NCI-H1048 (cell line): ENCODE measurements around the gene SUPT3H.

Experiments
- DNase-seq: peaks from one replicate; lab custom pipeline; 2025; lab: John Stamatoyannopoulos, UW

SUPT3H gene

GRCh38 chr6:44837255-44837654, 540.5 kb downstream of the SUPT3H start:
- DNase-seq: no peak

DNA sequence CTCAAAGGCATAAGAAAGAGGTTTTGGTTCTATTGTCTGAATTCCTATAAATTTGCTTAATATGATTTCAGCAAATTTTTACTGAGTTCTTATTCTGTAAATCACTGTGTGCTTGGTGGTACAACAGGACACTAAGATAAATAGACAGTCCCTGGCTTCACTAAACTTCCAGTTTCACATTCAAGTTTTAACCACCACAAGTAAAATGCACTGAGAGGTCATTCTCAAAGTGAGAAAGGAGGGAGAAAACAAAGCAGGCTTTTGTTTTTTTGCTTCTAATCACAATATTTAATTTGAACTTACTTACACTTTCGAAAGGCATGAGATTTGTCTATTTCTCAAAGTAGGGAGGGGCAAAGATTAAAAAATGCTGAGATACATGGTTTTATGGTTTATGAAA, 544.5 kb downstream of the SUPT3H start:
- DNase-seq: no peak

DNA sequence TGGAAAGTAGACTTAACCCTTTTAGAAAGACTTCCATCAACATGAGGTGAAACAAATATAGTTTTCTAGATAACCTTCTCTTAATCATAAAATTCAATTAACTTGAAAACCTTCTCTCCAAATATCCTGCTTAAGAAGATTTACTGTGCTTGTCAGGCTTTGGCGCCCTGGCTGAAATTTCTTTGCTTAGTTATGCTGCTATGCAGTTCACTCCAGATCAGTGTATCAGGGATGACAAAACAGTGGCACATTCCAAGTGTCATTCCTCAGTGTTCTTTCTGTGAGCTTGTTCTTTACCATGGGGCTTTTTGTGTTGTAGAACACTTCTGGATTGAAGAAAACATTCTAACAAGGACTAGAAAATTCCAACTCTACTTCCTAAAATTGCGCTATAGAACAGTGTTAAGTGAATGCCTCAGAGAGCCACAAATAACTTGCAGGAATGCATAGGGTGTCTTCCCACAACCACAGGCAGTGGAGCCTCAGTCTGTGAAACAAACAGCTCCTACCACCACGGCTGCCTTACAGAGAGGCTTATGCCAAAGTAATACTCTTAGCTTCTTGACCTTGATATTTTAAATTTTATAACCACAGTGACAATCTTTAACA, 546.6 kb downstream of the SUPT3H start:
- DNase-seq: no peak

DNA sequence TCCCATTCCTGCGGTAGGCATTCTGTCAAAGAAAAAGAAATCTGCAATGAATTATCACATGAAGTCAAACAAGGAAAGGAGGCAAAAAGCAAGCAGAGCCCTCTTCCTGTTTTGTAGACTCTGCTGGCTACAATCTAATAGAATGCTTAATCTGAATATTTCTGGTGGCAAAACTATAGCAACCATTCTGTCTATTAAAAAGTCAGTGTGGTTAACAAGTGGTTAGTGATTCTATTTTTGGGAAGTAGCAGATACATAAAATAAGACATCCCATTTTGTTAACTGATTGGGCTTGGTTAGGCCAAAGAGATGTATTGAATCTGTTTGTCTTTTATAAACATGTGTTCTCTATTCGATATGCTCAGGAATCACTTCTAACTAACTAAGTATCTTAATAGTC, 547.9 kb downstream of the SUPT3H start:
- DNase-seq: no peak

GRCh38 chr6:44828780-44829179, 549.0 kb downstream of the SUPT3H start:
- no peak for DNase-seq

DNA sequence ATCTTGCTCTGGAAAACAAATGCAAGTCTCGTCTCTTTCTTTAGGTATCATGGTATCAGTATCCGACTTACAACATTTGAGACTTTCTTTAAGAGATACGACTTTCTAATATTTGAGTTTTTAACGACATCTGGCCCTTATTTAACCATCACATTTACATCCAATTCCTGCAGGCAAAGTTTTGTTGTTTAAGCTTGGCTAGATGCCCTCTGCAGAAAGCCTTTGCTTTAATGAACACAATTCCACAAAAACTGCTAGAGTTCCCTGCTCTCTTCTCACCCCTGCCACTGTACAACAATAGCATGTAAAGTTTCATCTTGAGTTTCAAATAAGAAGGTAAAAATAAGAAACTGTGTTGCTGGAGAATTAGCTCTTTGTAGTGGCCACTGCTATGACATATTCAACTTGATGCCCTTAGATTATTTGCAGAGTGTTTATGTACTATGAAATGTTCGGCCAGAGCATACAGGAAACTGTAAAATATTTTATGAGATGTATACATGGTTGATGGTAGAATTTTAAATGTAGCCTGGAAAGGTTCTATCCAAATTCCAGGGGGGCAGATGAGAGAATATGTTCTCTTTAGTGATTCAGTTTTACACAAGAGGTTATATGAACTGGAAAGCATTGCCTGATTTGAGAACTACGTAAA, 551.6 kb downstream of the SUPT3H start:
- DNase-seq: no peak

- DNase-seq: no peak
These were observed 552.5 kb downstream of the SUPT3H start for GRCh38 chr6:44825273-44825672.

DNA sequence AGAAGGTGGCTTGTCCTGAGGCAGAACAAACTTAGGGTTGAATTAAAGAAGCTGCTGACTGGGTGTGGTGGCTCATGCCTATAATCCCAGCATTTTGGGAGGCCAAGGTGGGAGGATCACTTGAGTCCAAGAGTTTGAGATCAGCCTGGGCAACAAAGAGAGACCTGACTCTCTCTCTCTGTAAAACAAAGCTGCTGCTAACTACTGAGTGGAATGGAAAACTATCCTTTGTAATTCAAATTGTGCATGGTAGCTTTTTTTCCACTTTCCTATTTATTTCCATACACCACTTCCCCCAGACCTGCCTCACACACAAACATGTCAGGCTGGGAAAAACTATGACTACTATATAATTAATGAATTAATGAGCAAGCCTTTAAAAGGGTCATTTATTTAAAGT, 553.2 kb downstream of the SUPT3H start:
- DNase-seq: no peak

GRCh38 chr6:44820759-44821158, 557.0 kb downstream of the SUPT3H start:
- no peak for DNase-seq

GRCh38 chr6:44820321-44820720, 557.4 kb downstream of the SUPT3H start:
- DNase-seq: no peak

- no peak for DNase-seq
These were observed 566.3 kb downstream of the SUPT3H start for GRCh38 chr6:44811456-44811855.

- DNase-seq: no peak
These were observed 568.5 kb downstream of the SUPT3H start for GRCh38 chr6:44809258-44809657.

- DNase-seq: no peak
These were observed 569.6 kb downstream of the SUPT3H start for GRCh38 chr6:44808148-44808547.

DNA sequence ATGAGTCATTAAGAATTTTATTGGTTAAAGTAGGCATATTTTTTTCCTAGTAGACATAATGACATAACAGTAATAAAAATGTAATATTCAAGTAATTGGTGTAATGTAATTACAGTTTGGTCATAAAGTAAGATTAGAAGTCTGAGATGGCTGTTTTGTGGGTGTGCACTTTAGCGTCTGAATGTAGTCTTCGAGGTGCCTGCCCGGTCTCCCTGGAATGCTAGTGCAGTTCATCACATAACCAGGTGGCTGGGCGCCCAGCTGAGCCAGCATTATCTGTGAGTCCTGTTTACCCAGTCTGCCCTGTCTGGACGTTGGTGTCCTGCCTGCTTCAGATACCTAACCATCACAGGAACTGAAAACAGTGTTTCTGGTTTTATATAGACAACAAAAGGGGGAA, 571.1 kb downstream of the SUPT3H start:
- DNase-seq: no peak

- no peak for DNase-seq
These were observed 572.4 kb downstream of the SUPT3H start for GRCh38 chr6:44805238-44805846.

DNA sequence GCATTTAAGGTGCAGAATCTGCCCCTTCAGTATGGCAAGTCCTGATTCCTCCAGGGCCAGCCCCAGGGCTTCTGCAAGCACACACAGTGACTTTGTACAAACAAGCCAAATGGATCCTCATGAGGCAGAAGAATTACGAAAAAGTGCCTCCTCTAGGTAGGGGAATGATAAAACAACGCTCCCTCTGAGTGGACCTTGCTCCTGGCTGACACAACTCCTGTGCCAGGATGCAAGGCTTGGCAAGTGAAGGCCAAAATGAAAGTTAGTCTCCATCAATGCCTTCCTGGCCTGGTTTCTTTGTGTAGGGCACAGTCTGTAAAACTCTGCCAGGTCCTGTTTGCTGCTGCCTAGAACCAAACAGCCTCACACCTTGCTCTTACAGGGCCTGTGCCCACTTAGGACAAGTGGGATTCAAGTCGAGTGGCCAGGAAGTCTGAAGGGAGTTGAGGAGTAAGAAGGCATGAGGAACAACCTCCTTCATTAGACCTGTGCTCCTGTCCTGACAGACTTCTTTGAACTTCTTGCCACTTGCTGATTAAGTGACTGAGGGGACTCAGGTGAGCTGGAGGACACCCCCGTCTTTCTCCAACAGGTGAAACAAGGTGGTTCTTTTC, 573.1 kb downstream of the SUPT3H start:
- no peak for DNase-seq

DNA sequence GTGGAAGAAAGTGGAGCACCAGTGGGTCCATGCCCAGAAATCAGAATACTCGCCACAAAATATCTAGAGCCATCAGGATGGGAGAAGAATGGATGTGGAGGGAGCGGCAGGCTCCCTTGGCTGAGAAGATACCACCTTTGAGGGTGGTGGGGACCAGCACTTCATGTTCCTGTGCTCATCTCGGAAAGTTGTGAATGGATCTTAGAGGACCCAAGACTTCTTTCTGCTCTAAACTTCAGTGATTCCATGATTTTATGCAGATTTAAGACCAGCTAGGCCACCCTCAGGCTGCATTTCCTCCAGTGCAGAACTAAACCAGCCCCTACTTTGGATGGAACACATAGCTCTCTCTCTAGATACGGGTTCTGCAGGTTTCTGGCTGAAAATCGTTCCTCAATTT, 573.7 kb downstream of the SUPT3H start:
- no peak for DNase-seq

DNA sequence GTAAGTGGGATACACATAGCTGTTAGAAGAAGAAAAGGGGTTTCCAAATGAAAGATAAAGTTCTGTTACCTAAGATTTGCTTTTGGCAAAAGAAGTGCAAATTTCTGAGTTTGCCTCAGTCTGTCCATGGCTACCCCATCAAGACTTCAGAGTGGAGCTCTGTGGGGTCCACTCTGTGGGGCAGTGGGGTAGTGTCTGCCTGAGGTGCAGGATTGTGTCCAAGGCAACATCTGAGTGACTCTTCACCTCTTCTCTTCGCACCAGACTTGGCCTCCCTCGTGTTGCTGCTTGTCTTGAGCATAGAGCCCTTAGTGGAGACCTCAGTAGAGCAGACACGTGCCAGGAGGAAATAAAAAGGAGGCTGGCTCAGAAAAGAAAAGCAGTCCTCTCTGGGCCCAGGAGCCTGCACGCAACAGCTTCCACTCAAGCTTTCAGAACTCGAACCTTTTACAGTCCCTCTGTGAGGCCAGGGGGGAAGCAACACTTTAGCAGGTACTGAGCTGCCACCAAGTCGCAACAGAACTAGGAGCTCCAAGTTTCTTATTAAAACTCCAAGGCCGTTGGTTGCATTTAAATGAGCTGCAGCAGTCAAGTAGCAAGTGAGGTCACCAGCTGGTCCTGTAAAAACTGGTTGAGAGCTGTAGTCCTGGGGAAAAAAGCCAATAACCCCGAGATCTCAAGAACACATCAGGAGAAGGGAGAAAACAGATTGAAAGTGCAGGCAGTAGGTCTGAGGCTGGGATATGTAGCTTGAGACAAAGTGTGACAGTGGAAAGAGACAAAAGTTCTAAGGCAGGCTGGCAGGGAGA, 576.7 kb downstream of the SUPT3H start:
- DNase-seq: no peak

DNA sequence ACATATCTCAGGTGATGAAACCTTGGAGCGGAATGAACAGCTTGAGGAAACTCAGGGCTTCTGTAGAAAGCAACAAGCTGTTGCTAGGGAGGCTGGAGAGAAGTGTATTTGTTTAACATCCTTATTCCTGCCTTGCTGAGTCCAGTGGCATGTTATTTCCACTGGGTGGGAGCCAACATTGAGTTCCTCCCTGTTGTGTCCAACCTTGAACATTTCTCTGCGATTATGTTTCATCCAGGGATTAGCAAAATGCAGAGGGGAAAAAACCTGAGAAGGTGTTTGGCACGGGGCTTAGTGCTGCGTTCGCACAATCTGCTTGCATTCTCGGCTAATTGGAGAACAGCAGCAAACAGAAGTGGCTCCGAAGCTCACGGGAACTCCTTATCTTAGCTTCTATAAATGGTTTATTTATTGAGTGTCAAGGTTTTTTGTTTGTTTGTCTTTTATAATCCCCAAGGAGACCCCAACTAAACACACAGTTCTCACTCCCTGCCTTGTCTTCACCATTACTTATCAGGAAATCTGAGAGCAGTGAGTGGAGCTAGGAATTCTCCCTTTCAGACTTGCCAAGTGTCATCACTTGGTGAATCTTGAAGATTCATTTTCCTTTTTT, 577.5 kb downstream of the SUPT3H start:
- no peak for DNase-seq

DNA sequence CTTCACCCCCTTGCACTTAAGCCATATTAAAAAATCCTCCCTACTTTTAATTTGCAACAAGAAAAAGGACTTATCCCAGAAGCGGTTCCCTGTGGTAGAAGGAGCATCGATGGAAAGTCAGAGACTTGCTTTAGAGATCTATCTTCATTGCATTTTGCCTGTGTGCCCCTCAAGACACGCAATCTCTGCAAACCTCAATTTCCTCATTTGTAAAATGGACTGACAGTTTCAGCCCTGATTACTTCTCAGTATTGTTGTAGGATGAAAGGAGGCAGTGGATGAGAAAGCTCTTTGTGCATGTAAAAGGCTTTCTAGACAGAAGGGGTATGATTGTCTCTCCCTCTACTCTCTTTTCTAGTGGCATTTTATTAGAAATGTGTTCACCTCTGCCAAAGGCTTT, 580.0 kb downstream of the SUPT3H start:
- no peak for DNase-seq

- no peak for DNase-seq
These were observed 582.4 kb downstream of the SUPT3H start for GRCh38 chr6:44795326-44795725.

- no peak for DNase-seq
These were observed 587.9 kb downstream of the SUPT3H start for GRCh38 chr6:44789806-44790205.
